Effector memory CD4-positive, alpha-beta T cell (primary cell): ENCODE data around the gene HECTD4.

ENCODE experiments used
- DNase-seq, 3 donors: peaks; one replicate each; pipeline ENCODE4 v3.0.0-alpha.2; 2020
- H3K27ac ChIP-seq: 2 replicates; pipeline ENCODE4 v1.7.0; 2013; ENCODE audit warnings: mild to moderate bottlenecking, low read length, moderate library complexity; ENCODE audit not compliant: insufficient read depth, poor library complexity, severe bottlenecking
- H3K27me3 ChIP-seq: replicated peaks from 2 replicates; pipeline ENCODE4 v1.7.0; 2013; ENCODE audit warnings: mild to moderate bottlenecking, low read length; ENCODE audit not compliant: insufficient read depth, control insufficient read depth, poor library complexity, severe bottlenecking
- H3K36me3 ChIP-seq: 2 replicates; pipeline ENCODE4 v1.7.0; 2013; ENCODE audit warnings: mild to moderate bottlenecking, low read length, moderate library complexity; ENCODE audit not compliant: control insufficient read depth, insufficient read depth
- H3K4me1 ChIP-seq: 2 replicates; pipeline ENCODE4 v1.7.0; 2013; ENCODE audit warnings: low read length, mild to moderate bottlenecking; ENCODE audit not compliant: control insufficient read depth, insufficient read depth, poor library complexity, severe bottlenecking
- H3K4me3 ChIP-seq: 2 replicates; pipeline ENCODE4 v1.7.0; 2013; ENCODE audit warnings: low read length, low read depth, mild to moderate bottlenecking; ENCODE audit not compliant: insufficient read depth, poor library complexity, severe bottlenecking
- H3K9me3 ChIP-seq: 2 replicates; pipeline ENCODE4 v1.7.0; 2013; ENCODE audit warnings: mild to moderate bottlenecking, low read length, moderate library complexity; ENCODE audit not compliant: control insufficient read depth

Gene HECTD4

GRCh38 chr12:112140728-112141127, 241.5 kb downstream of the HECTD4 start:
- no peak for DNase-seq
- Histone ChIP-seq H3K27ac (no peak overlapping the region), H3K4me1 (no peaks in the 10 kb centered on the region), H3K4me3 (no peak overlapping the region), H3K36me3 (peaks cover 73% of the 10 kb centered on the region), H3K27me3 (no peaks in the 10 kb centered on the region), H3K9me3 (no peaks in the 10 kb centered on the region)

- H3K4me3 ChIP-seq = no peak overlapping the region
- H3K4me1 ChIP-seq = peaks cover 17% of the 10 kb centered on the region
- DNase-seq = no peak
- H3K9me3 ChIP-seq = no peaks in the 10 kb centered on the region
- H3K27ac ChIP-seq = no peak overlapping the region
- H3K36me3 ChIP-seq = peaks cover 38% of the 10 kb centered on the region
- no peaks in the 10 kb centered on the region for H3K27me3 ChIP-seq
These were observed 247.5 kb downstream of the HECTD4 start for GRCh38 chr12:112134731-112135130.

GRCh38 chr12:112133418-112133817, 248.8 kb downstream of the HECTD4 start:
- peaks cover 29% of the 10 kb centered on the region for H3K36me3 ChIP-seq
- H3K27me3 ChIP-seq = no peaks in the 10 kb centered on the region
- no peak overlapping the region for H3K27ac ChIP-seq
- H3K4me3 ChIP-seq = no peak overlapping the region
- peaks cover 25% of the 10 kb centered on the region for H3K4me1 ChIP-seq
- no peak for DNase-seq
- no peaks in the 10 kb centered on the region for H3K9me3 ChIP-seq

DNA sequence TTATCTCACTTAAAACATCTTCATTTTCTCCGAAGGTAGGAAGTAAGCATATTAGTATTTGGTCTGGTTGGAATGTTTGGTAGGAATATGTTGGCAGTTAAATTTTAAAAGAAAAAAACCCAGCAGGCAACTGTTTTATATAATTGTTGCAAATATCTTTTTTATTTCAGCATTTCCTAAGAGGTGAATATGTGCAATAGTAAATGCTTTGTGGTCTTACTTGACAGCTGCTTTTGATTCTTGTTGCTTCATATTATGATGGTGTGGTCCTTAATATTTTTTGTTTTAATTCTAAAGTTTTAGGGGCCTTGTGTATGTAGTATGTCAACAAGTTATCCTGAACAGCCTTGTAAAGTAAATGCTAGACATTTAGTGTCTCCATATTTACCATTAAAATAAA, 250.5 kb downstream of the HECTD4 start:
- Histone ChIP-seq H3K4me3 (no peak overlapping the region), H3K9me3 (no peaks in the 10 kb centered on the region), H3K36me3 (peaks cover 20% of the 10 kb centered on the region), H3K27me3 (no peaks in the 10 kb centered on the region), H3K4me1 (peaks cover 29% of the 10 kb centered on the region), H3K27ac (peak overlapping the region; percentile 63)
- DNase-seq = no peak

GRCh38 chr12:112130441-112130998, 251.7 kb downstream of the HECTD4 start:
- H3K27me3 ChIP-seq = no peaks in the 10 kb centered on the region
- no peaks in the 10 kb centered on the region for H3K9me3 ChIP-seq
- peak overlapping the region; percentile 63 for H3K27ac ChIP-seq
- DNase-seq = no peak
- H3K36me3 ChIP-seq = peaks cover 10% of the 10 kb centered on the region
- peak overlapping the region; percentile 16 for H3K4me3 ChIP-seq
- H3K4me1 ChIP-seq = peaks cover 34% of the 10 kb centered on the region

- no peak overlapping the region for H3K4me3 ChIP-seq
- no peak for DNase-seq
- peaks cover 31% of the 10 kb centered on the region for H3K4me1 ChIP-seq
- H3K9me3 ChIP-seq = no peaks in the 10 kb centered on the region
- no peaks in the 10 kb centered on the region for H3K36me3 ChIP-seq
- no peaks in the 10 kb centered on the region for H3K27me3 ChIP-seq
- no peak overlapping the region for H3K27ac ChIP-seq
These were observed 255.3 kb downstream of the HECTD4 start for GRCh38 chr12:112126911-112127310.

DNA sequence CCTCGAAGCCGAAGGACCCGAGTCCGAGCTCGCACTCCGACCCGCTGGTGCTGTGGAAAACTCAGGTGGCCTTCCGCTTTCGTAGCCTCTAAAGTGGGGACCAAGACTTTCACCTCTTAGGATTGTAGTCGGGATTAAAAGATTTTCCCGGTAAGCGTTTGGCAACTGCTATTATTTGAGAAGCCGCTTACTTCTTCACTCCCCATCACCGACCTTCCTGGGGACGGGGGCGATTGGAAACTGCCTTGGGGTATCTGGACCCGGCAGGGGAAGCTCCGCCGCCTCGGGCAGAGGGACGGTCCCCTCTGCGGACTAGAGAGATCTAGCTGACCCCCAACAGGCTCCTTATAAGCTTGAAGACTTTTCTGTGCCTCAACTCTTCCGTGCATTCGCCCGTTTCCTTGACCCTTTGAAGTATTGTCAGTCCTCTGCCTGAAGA, 256.2 kb downstream of the HECTD4 start:
- Histone ChIP-seq H3K9me3 (no peaks in the 10 kb centered on the region), H3K36me3 (no peaks in the 10 kb centered on the region), H3K4me3 (peak overlapping the region; percentile 84), H3K4me1 (peaks cover 29% of the 10 kb centered on the region), H3K27ac (peak overlapping the region; percentile 88), H3K27me3 (no peaks in the 10 kb centered on the region)
- DNase-seq = no peak

DNA sequence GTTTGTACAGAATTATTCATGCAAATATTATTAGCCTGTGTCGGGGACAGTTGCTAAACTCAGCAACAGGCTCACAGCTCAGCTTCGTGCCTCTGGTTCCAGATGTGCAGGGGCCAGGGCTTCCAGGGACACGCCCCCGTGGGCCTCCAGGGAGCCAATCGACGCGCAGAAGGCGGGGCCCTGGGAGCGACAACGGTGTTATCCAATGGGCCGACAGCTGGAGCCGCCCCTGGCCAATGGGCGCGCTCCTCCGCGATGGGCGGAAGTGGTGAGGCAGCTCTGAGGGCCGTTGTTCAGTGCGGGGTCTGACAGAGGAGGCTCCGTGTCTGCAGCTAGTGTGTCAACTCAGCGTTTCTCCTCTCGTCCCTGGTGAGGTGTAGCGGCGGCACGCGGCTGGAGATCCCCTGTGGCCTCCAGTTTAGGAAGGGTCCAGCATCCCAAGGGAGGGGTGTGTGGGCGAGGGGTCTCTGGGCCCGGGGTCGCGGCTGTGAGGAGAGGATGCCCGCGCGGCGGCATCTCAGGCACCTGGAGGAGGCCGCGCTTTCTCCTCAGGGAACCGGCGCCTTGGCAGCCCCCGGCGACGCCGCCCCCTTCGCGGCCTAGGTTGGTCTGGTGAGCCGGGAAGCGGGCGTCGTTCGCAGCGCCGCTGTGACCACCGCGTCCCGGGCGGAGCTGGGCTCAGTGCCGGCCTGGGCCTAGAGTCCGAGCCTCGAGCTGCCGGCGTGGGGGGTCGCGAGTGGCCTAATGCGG, 256.8 kb downstream of the HECTD4 start, which contains the start of gene TRAFD1:
TRAFD1 (plus strand) TSS at position 311 of the 750 bp plus-strand sequence. CDS start 4,963 bp downstream, outside the sequence.
- Histone ChIP-seq H3K9me3 (no peaks in the 10 kb centered on the region), H3K36me3 (no peaks in the 10 kb centered on the region), H3K27ac (peak within 1 kb of the TSS; percentile 88), H3K27me3 (no peaks in the 10 kb centered on the region), H3K4me3 (peak within 1 kb of the TSS; percentile 84), H3K4me1 (peaks cover 24% of the 10 kb centered on the region)
- peak; percentile 93 to 98 (median 96) for DNase-seq

- Histone ChIP-seq H3K27me3 (no peaks in the 10 kb centered on the region), H3K9me3 (no peaks in the 10 kb centered on the region), H3K36me3 (no peaks in the 10 kb centered on the region), H3K4me1 (peaks cover 19% of the 10 kb centered on the region), H3K4me3 (no peak overlapping the region), H3K27ac (no peak overlapping the region)
- DNase-seq = no peak
These were observed 257.3 kb downstream of the HECTD4 start for GRCh38 chr12:112124918-112125249.
